ENCODE data around the gene PC. TPM values are rescaled to one million over a fixed set of nuclear protein-coding genes. Genes with fewer than 3 reads are reported as not detected.

Gene PC
- total and polyA plus RNA-seq, 2 experiments from 2014 or later, result 18.3 to 21.7 TPM

DNA sequence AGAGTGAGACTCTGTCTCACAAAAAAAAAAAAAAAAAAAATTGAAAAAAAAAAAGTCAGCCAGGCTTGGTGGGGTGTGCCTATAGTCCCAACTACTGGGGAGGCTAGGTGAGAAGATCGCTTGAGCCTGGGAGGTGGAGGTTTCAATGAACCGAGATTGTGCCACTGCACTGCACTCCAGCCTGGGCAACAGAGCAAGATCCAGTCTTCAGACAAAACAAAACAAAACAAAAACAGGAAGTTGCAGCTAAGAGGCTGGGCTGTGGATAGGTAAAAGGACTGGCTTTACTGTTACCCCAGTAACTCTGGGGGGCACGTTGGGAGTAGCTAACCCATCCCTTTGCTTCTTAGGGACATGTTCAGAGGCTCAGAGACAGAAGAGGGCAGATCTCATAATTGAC, 6.3 kb upstream of the PC start:
- TF ChIP-seq EZH2phosphoT487 (IDR thresholded peaks at IDR 0.05; ENCODE audit: unreplicated experiment), result no peak
- TF ChIP-seq CREB1 (CRISPR knock-in tag; IDR thresholded peaks at IDR 0.05; ENCODE audit: low read depth), result no peak
- TF ChIP-seq NANOG (IDR thresholded peaks at IDR 0.05; ENCODE audit: borderline replicate concordance), result no peak
- TF ChIP-seq ZNF331 (CRISPR knock-in tag; IDR thresholded peaks at IDR 0.05; ENCODE audit: low read depth), result no peak
- TF ChIP-seq JUNB (IDR thresholded peaks at IDR 0.05; ENCODE audit: unreplicated experiment), result no peak
- TF ChIP-seq, protein P1, sequence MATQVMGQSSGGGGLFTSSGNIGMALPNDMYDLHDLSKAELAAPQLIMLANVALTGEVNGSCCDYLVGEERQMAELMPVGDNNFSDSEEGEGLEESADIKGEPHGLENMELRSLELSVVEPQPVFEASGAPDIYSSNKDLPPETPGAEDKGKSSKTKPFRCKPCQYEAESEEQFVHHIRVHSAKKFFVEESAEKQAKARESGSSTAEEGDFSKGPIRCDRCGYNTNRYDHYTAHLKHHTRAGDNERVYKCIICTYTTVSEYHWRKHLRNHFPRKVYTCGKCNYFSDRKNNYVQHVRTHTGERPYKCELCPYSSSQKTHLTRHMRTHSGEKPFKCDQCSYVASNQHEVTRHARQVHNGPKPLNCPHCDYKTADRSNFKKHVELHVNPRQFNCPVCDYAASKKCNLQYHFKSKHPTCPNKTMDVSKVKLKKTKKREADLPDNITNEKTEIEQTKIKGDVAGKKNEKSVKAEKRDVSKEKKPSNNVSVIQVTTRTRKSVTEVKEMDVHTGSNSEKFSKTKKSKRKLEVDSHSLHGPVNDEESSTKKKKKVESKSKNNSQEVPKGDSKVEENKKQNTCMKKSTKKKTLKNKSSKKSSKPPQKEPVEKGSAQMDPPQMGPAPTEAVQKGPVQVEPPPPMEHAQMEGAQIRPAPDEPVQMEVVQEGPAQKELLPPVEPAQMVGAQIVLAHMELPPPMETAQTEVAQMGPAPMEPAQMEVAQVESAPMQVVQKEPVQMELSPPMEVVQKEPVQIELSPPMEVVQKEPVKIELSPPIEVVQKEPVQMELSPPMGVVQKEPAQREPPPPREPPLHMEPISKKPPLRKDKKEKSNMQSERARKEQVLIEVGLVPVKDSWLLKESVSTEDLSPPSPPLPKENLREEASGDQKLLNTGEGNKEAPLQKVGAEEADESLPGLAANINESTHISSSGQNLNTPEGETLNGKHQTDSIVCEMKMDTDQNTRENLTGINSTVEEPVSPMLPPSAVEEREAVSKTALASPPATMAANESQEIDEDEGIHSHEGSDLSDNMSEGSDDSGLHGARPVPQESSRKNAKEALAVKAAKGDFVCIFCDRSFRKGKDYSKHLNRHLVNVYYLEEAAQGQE (IDR thresholded peaks at IDR 0.05; ENCODE audit: unreplicated experiment), result no peak
- TF ChIP-seq ZNF114 (CRISPR knock-in tag; IDR thresholded peaks at IDR 0.05), result no peak
- TF ChIP-seq, protein P2, sequence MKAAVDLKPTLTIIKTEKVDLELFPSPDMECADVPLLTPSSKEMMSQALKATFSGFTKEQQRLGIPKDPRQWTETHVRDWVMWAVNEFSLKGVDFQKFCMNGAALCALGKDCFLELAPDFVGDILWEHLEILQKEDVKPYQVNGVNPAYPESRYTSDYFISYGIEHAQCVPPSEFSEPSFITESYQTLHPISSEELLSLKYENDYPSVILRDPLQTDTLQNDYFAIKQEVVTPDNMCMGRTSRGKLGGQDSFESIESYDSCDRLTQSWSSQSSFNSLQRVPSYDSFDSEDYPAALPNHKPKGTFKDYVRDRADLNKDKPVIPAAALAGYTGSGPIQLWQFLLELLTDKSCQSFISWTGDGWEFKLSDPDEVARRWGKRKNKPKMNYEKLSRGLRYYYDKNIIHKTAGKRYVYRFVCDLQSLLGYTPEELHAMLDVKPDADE (IDR thresholded peaks at IDR 0.05), result no peak
- TF ChIP-seq, protein P3, sequence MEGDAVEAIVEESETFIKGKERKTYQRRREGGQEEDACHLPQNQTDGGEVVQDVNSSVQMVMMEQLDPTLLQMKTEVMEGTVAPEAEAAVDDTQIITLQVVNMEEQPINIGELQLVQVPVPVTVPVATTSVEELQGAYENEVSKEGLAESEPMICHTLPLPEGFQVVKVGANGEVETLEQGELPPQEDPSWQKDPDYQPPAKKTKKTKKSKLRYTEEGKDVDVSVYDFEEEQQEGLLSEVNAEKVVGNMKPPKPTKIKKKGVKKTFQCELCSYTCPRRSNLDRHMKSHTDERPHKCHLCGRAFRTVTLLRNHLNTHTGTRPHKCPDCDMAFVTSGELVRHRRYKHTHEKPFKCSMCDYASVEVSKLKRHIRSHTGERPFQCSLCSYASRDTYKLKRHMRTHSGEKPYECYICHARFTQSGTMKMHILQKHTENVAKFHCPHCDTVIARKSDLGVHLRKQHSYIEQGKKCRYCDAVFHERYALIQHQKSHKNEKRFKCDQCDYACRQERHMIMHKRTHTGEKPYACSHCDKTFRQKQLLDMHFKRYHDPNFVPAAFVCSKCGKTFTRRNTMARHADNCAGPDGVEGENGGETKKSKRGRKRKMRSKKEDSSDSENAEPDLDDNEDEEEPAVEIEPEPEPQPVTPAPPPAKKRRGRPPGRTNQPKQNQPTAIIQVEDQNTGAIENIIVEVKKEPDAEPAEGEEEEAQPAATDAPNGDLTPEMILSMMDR (conservative IDR thresholded peaks at IDR 0.05; ENCODE audit: low read depth in 2 of 2), result no peak
- TF ChIP-seq STAT1 (IDR thresholded peaks at IDR 0.05; ENCODE audit: unreplicated experiment), result no peak
- TF ChIP-seq POLR2AphosphoS5 (IDR thresholded peaks at IDR 0.05; ENCODE audit: low read depth), result no peak
- TF ChIP-seq, protein P4, sequence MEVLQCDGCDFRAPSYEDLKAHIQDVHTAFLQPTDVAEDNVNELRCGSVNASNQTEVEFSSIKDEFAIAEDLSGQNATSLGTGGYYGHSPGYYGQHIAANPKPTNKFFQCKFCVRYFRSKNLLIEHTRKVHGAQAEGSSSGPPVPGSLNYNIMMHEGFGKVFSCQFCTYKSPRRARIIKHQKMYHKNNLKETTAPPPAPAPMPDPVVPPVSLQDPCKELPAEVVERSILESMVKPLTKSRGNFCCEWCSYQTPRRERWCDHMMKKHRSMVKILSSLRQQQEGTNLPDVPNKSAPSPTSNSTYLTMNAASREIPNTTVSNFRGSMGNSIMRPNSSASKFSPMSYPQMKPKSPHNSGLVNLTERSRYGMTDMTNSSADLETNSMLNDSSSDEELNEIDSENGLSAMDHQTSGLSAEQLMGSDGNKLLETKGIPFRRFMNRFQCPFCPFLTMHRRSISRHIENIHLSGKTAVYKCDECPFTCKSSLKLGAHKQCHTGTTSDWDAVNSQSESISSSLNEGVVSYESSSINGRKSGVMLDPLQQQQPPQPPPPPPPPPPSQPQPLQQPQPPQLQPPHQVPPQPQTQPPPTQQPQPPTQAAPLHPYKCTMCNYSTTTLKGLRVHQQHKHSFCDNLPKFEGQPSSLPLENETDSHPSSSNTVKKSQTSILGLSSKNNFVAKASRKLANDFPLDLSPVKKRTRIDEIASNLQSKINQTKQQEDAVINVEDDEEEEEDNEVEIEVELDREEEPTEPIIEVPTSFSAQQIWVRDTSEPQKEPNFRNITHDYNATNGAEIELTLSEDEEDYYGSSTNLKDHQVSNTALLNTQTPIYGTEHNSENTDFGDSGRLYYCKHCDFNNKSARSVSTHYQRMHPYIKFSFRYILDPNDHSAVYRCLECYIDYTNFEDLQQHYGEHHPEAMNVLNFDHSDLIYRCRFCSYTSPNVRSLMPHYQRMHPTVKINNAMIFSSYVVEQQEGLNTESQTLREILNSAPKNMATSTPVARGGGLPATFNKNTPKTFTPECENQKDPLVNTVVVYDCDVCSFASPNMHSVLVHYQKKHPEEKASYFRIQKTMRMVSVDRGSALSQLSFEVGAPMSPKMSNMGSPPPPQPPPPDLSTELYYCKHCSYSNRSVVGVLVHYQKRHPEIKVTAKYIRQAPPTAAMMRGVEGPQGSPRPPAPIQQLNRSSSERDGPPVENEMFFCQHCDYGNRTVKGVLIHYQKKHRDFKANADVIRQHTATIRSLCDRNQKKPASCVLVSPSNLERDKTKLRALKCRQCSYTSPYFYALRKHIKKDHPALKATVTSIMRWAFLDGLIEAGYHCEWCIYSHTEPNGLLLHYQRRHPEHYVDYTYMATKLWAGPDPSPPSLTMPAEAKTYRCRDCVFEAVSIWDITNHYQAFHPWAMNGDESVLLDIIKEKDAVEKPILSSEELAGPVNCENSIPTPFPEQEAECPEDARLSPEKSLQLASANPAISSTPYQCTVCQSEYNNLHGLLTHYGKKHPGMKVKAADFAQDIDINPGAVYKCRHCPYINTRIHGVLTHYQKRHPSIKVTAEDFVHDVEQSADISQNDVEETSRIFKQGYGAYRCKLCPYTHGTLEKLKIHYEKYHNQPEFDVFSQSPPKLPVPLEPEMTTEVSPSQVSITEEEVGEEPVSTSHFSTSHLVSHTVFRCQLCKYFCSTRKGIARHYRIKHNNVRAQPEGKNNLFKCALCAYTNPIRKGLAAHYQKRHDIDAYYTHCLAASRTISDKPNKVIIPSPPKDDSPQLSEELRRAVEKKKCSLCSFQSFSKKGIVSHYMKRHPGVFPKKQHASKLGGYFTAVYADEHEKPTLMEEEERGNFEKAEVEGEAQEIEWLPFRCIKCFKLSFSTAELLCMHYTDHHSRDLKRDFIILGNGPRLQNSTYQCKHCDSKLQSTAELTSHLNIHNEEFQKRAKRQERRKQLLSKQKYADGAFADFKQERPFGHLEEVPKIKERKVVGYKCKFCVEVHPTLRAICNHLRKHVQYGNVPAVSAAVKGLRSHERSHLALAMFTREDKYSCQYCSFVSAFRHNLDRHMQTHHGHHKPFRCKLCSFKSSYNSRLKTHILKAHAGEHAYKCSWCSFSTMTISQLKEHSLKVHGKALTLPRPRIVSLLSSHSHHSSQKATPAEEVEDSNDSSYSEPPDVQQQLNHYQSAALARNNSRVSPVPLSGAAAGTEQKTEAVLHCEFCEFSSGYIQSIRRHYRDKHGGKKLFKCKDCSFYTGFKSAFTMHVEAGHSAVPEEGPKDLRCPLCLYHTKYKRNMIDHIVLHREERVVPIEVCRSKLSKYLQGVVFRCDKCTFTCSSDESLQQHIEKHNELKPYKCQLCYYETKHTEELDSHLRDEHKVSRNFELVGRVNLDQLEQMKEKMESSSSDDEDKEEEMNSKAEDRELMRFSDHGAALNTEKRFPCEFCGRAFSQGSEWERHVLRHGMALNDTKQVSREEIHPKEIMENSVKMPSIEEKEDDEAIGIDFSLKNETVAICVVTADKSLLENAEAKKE (CRISPR knock-in tag; IDR thresholded peaks at IDR 0.05), result no peak
- TF ChIP-seq EZH2 (IDR thresholded peaks at IDR 0.05; ENCODE audit: low read depth, unreplicated experiment), result no peak
- H3K9me2 ChIP-seq (ENCODE audit: insufficient read depth), result no peaks in the 10 kb centered on the region
- H3K36me3 Mint-ChIP-seq (ENCODE audit: low read depth), result no peaks in the 10 kb centered on the region
- H3K4me2 ChIP-seq, result no peak overlapping the region
- no peak overlapping the region for H2AFZ ChIP-seq
- ATAC-seq (no peak), DNase-seq (ENCODE audit: low spot score) (no peak)
- H3K4me3 Mint-ChIP-seq, result no peak overlapping the region
- H3K79me2 ChIP-seq (replicated peaks; ENCODE audit: insufficient read depth), result no peaks in the 10 kb centered on the region
- H3K27ac Mint-ChIP-seq, result no peak overlapping the region
- no peaks in the 10 kb centered on the region for H3K36me3 ChIP-seq (ENCODE audit: insufficient read depth)
- no peak overlapping the region for H3K4me3 ChIP-seq
- peaks cover 2% of the 10 kb centered on the region for H3K4me1 Mint-ChIP-seq
- H3F3A ChIP-seq (replicated peaks; ENCODE audit: low read depth), result 0 out of 2 replicates have a peak, but pooled peaks cover 3% of the 10 kb centered on the region
- H3K27me3 Mint-ChIP-seq (ENCODE audit: insufficient read depth, low read depth, poor library complexity), result peaks cover 11% of the 10 kb centered on the region
- no peak overlapping the region for H3K27ac ChIP-seq (ENCODE audit: low read depth)
- H3K27me3 ChIP-seq (ENCODE audit: insufficient read depth), result no peaks in the 10 kb centered on the region
- no peaks in the 10 kb centered on the region; the same call in 2 of the 3 replicates for H3K9me3 Mint-ChIP-seq
- H3K4me1 ChIP-seq (ENCODE audit: insufficient read depth), result no peaks in the 10 kb centered on the region
- no peaks in the 10 kb centered on the region for H4K20me1 ChIP-seq (replicated peaks; ENCODE audit: insufficient read depth)
